ENCODE data around the gene OBSL1. TPM values are rescaled to one million over a fixed set of nuclear protein-coding genes. Genes with fewer than 3 reads are reported as not detected.

OBSL1 gene
- total and polyA plus RNA-seq, 2 donors (not counting 1 experiment from before 2014, with no cell fraction given): not detected

DNA sequence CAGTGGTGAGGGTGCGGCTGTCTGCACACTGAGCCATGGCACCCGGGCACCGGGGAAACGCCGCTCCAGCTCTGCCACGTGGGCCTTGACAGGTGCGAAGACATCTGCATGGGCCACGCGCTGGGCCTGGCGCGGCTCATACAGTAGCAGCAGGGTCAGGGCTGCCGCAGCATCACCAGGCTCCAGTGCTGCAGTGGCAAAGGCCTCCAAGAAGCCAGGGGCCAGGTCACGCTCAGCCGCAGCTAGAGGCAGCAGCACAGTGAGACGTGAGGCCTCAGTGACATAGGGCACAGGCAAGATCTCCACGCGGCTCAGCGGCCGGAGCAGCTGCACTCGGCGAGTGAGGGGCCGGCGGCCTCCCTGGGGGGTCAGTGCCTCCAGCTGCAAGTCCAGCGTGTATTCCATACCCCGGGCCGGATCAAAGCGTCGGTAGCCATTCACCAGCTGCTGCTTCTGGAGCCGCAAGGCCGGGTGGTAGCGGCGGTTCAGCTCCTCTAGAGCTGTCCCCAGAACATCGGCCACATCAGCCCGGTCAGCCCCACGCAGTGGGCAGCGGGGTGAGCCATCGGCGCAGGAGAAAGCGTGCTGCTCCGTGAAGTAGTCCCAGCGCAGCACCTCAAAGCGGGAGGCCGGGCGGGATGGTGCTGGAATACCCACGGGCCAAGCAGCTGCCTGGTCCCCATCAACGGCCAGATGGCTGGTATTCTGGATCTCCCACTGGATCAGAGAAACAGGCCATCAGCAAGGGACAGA, 31.2 kb downstream of the OBSL1 start:
- Histone ChIP-seq H3K36me3 (replicated peaks in 1 of 2; ENCODE audit: control extremely low read depth in 1 of 2, control insufficient read depth in 1 of 2, extremely low read depth in 1 of 2, insufficient read depth in 2 of 2, low read length in 1 of 2) (no peaks in the 10 kb centered on the region), H2AFZ (ENCODE audit: insufficient read depth, low read depth, low read length, poor library complexity, severe bottlenecking) (no peak overlapping the region), H3K4me1 (ENCODE audit: control insufficient read depth in 2 of 2, insufficient read depth in 2 of 2, low read length in 2 of 2) (peaks cover 29 to 31% of the 10 kb centered on the region in 2 donors), H3K9me3 (ENCODE audit: control extremely low read depth in 1 of 3, control insufficient read depth in 2 of 3, insufficient read depth in 1 of 3, low read length in 2 of 3) (peaks cover 0 to 22% (median 0%) of the 10 kb centered on the region in 3 donors), H3K9ac (ENCODE audit: low read length) (no peak overlapping the region), H3K4me3 (ENCODE audit: control extremely low read depth in 1 of 5, extremely low read depth in 1 of 5, insufficient read depth in 1 of 5, low read depth in 2 of 5, low read length in 4 of 5) (no peak overlapping the region), H3K4me2 (replicated peaks; ENCODE audit: low read depth, low read length, poor library complexity, severe bottlenecking) (no peak overlapping the region), H4K20me1 (ENCODE audit: control insufficient read depth, insufficient read depth, low read length, poor library complexity, severe bottlenecking) (no peaks in the 10 kb centered on the region), H3K79me2 (ENCODE audit: control insufficient read depth, insufficient read depth, low read length) (no peaks in the 10 kb centered on the region), H3K27me3 (replicated peaks in 1 of 4; ENCODE audit: control extremely low read depth in 1 of 4, control insufficient read depth in 3 of 4, insufficient read depth in 4 of 4, low read length in 3 of 4) (peaks cover 0 to 78% (median 19%) of the 10 kb centered on the region in 4 experiments), H3K27ac (ENCODE audit: low read length in 2 of 2) (no peak overlapping the region)
- CTCF ChIA-PET: interaction anchor here (0.8 to 3.5 kb wide), 8 partner anchors 11 to 191 kb away, joined by 3 to 29 read pairs (median 8); no protein-coding TSS in a partner anchor
- POLR2A ChIA-PET: no interaction called here
- ATAC-seq (ENCODE audit: low read depth) (no peak), DNase-seq (no peak)
- H3K27me3 Mint-ChIP-seq: peaks cover 27% of the 10 kb centered on the region
- no peak overlapping the region for H3K4me3 Mint-ChIP-seq
- no peaks in the 10 kb centered on the region for H3K9me3 Mint-ChIP-seq (ENCODE audit: insufficient read depth)
- H3K27ac Mint-ChIP-seq: no peak overlapping the region
- TF ChIP-seq, protein P1, sequence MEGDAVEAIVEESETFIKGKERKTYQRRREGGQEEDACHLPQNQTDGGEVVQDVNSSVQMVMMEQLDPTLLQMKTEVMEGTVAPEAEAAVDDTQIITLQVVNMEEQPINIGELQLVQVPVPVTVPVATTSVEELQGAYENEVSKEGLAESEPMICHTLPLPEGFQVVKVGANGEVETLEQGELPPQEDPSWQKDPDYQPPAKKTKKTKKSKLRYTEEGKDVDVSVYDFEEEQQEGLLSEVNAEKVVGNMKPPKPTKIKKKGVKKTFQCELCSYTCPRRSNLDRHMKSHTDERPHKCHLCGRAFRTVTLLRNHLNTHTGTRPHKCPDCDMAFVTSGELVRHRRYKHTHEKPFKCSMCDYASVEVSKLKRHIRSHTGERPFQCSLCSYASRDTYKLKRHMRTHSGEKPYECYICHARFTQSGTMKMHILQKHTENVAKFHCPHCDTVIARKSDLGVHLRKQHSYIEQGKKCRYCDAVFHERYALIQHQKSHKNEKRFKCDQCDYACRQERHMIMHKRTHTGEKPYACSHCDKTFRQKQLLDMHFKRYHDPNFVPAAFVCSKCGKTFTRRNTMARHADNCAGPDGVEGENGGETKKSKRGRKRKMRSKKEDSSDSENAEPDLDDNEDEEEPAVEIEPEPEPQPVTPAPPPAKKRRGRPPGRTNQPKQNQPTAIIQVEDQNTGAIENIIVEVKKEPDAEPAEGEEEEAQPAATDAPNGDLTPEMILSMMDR (IDR thresholded peaks at IDR 0.05): no peak
- no peak for TF ChIP-seq EZH2 (IDR thresholded peaks at IDR 0.05; ENCODE audit: borderline replicate concordance, insufficient read depth, low read depth, low read length, poor library complexity, severe bottlenecking)
- intact Hi-C loops (cut with micrococcal nuclease): no loop called here
- H3K4me1 Mint-ChIP-seq: peaks cover 24% of the 10 kb centered on the region
- 95% methylated on average over 46 of the region's 46 CpGs for WGBS (ENCODE audit: insufficient coverage)
